Caco-2 (cell line): ENCODE results near the gene ADGB. TPM values are rescaled to one million over a fixed set of nuclear protein-coding genes. Genes with fewer than 3 reads are reported as not detected.
"Not testable (repeated sequence)": the region's sequence is repeated elsewhere in the genome, so short reads cannot be mapped to it uniquely, and the experiment has no call there.

Experiments
- BruUV-seq: library from RNA; stranded (reverse); fragments of 400-500 nt; replicated peaks from 2 replicates; lab custom pipeline; 2021; lab: Mats Ljungman, UMichigan
- CTCF ChIA-PET: fragments of 300-600 bp; sonication (Branson Sonifier 250); formaldehyde crosslinking; loops from one replicate; lab custom pipeline; 2022; ENCODE audit warnings: antibody characterized with exemption; lab: Charles Lee
- POLR2A ChIA-PET: fragments of 300-600 bp; sonication (Branson Sonifier 250); formaldehyde crosslinking; loops from one replicate; lab custom pipeline; 2022; ENCODE audit warnings: antibody characterized with exemption; lab: Charles Lee
- DNase-seq, 2 experiments: peaks; one replicate each; pipeline versions ENCODE4 v3.0.0 to v3.0.0-alpha.2; 2020 to 2022
- H3K27me3 ChIP-seq: replicated peaks from 2 replicates; pipeline ENCODE4 v1.6.0; 2011; ENCODE audit warnings: low read length; ENCODE audit not compliant: control insufficient read depth, insufficient read depth
- H3K36me3 ChIP-seq: 2 replicates; pipeline ENCODE4 v1.5.1; 2011; ENCODE audit warnings: low read length; ENCODE audit not compliant: control insufficient read depth, insufficient read depth
- H3K4me1 ChIP-seq: fragments of 250-450 bp; sonication (Bioruptor Pico); 2 replicates; pipeline ENCODE4 v1.5.1; 2020; ENCODE audit warnings: mild to moderate bottlenecking
- H3K4me3 ChIP-seq: 2 replicates; pipeline ENCODE4 v1.5.1; 2011; ENCODE audit warnings: low read depth, mild to moderate bottlenecking, control low read depth, low read length
- H3K9me3 ChIP-seq: fragments of 250-450 bp; sonication (Bioruptor Pico); 2 replicates; pipeline ENCODE4 v1.5.1; 2020; ENCODE audit warnings: mild to moderate bottlenecking, moderate library complexity
- H3K27ac Mint-ChIP-seq: one replicate; pipeline ENCODE4 v1.8.0; 2022; ENCODE audit warnings: mixed read lengths; ENCODE audit not compliant: unreplicated experiment
- H3K27me3 Mint-ChIP-seq: one replicate; pipeline ENCODE4 v1.8.0; 2022; ENCODE audit warnings: mixed read lengths; ENCODE audit not compliant: insufficient read depth, unreplicated experiment
- H3K36me3 Mint-ChIP-seq: one replicate; pipeline ENCODE4 v1.8.0; 2022; ENCODE audit warnings: mild to moderate bottlenecking, mixed read lengths; ENCODE audit not compliant: insufficient read depth, unreplicated experiment
- H3K4me1 Mint-ChIP-seq: one replicate; pipeline ENCODE4 v1.8.0; 2022; ENCODE audit warnings: low read depth, mixed read lengths; ENCODE audit not compliant: unreplicated experiment
- H3K4me3 Mint-ChIP-seq: one replicate; pipeline ENCODE4 v1.8.0; 2022; ENCODE audit warnings: mild to moderate bottlenecking, moderate library complexity, mixed read lengths; ENCODE audit not compliant: unreplicated experiment
- H3K9me3 Mint-ChIP-seq: one replicate; pipeline ENCODE4 v1.8.0; 2022; ENCODE audit warnings: mixed read lengths; ENCODE audit not compliant: unreplicated experiment
- CTCF ChIP-seq, 2 experiments: fragments of 200-600 bp in 1 of 2; IDR thresholded peaks; 1 replicate in 1 of 2; 2 replicates in 1 of 2; pipeline versions ENCODE4 v1.5.1 to v1.8.0; 2011 to 2022; ENCODE audit warnings: antibody characterized with exemption in 1 of 2, control low read depth in 1 of 2, inconsistent platforms in 1 of 2, low read depth in 1 of 2, low read length in 1 of 2, mild to moderate bottlenecking in 1 of 2, moderate library complexity in 1 of 2; ENCODE audit not compliant: insufficient read depth in 1 of 2, severe bottlenecking in 1 of 2, unreplicated experiment in 1 of 2
- intact Hi-C: fragments of 100-400 bp; cut with micrococcal nuclease; formaldehyde crosslinking; loops from one replicate; pipeline ENCODE4 v1.10.0; 2022; ENCODE audit not compliant: unreplicated experiment
- total RNA-seq: library from RNA; stranded (reverse); gene quantifications from 2 replicates; pipeline ENCODE4 v1.2.3, GENCODE V29; 2022

The ADGB gene
- total RNA-seq, 1 experiment from 2014 or later = not detected

- no peak overlapping the region for H3K4me3 Mint-ChIP-seq
- TF ChIP-seq CTCF (IDR thresholded peaks at IDR 0.05; ENCODE audit: insufficient read depth in 1 of 2, low read depth in 1 of 2, low read length in 1 of 2, severe bottlenecking in 1 of 2, unreplicated experiment in 1 of 2) = no peak
- Histone ChIP-seq H3K9me3 (no peaks in the 10 kb centered on the region), H3K4me1 (no peaks in the 10 kb centered on the region), H3K4me3 (no peak overlapping the region), H3K36me3 (no peaks in the 10 kb centered on the region), H3K27me3 (no peaks in the 10 kb centered on the region)
- intact Hi-C loops = no loop called here
- H3K4me1 Mint-ChIP-seq = no peaks in the 10 kb centered on the region
- DNase-seq = no peak
- POLR2A ChIA-PET = no interaction called here
- H3K27me3 Mint-ChIP-seq = peaks cover 7% of the 10 kb centered on the region
- peaks cover 6% of the 10 kb centered on the region for H3K9me3 Mint-ChIP-seq
- no TSS peak for BruUV-seq
- no peaks in the 10 kb centered on the region for H3K36me3 Mint-ChIP-seq
- CTCF ChIA-PET = no interaction called here
- H3K27ac Mint-ChIP-seq = no peak overlapping the region
Observed at GRCh38 chr6:146791930-146792329, 193.2 kb downstream of the ADGB start.

- H3K27me3 Mint-ChIP-seq, H3K9me3 Mint-ChIP-seq, H3K9me3 ChIP-seq, BruUV-seq, H3K4me1 ChIP-seq, intact Hi-C loops, H3K4me3 Mint-ChIP-seq, H3K36me3 ChIP-seq, CTCF ChIA-PET, H3K27me3 ChIP-seq, H3K4me1 Mint-ChIP-seq, POLR2A ChIA-PET, H3K4me3 ChIP-seq, H3K27ac Mint-ChIP-seq, DNase-seq, H3K36me3 Mint-ChIP-seq: not testable (repeated sequence)
Observed at GRCh38 chr6:146793218-146793617, 194.4 kb downstream of the ADGB start.

- no peak overlapping the region for H3K27ac Mint-ChIP-seq
- H3K36me3 Mint-ChIP-seq = no peaks in the 10 kb centered on the region
- DNase-seq = no peak
- peaks cover 6% of the 10 kb centered on the region for H3K9me3 Mint-ChIP-seq
- no peaks in the 10 kb centered on the region for H3K9me3 ChIP-seq
- no TSS peak for BruUV-seq
- no peaks in the 10 kb centered on the region for H3K4me1 Mint-ChIP-seq
- H3K4me3 ChIP-seq = no peak overlapping the region
- H3K27me3 Mint-ChIP-seq = no peaks in the 10 kb centered on the region
- H3K4me3 Mint-ChIP-seq = no peak overlapping the region
- H3K4me1 ChIP-seq = no peaks in the 10 kb centered on the region
- no peaks in the 10 kb centered on the region for H3K27me3 ChIP-seq
- no peak for TF ChIP-seq CTCF (IDR thresholded peaks at IDR 0.05; ENCODE audit: insufficient read depth in 1 of 2, low read depth in 1 of 2, low read length in 1 of 2, severe bottlenecking in 1 of 2, unreplicated experiment in 1 of 2)
- no peaks in the 10 kb centered on the region for H3K36me3 ChIP-seq
- CTCF ChIA-PET = no interaction called here
- intact Hi-C loops = no loop called here
- POLR2A ChIA-PET = no interaction called here
Observed at GRCh38 chr6:146795479-146796133, 196.8 kb downstream of the ADGB start.

- H3K4me3 Mint-ChIP-seq, CTCF ChIA-PET, H3K27me3 Mint-ChIP-seq, H3K27ac Mint-ChIP-seq, H3K4me1 ChIP-seq, H3K4me3 ChIP-seq, H3K4me1 Mint-ChIP-seq, H3K9me3 ChIP-seq, POLR2A ChIA-PET, H3K9me3 Mint-ChIP-seq, H3K36me3 Mint-ChIP-seq, intact Hi-C loops, BruUV-seq, DNase-seq, H3K27me3 ChIP-seq, H3K36me3 ChIP-seq: not testable (repeated sequence)
Observed at GRCh38 chr6:146803167-146803566, 204.4 kb downstream of the ADGB start.
